Large intestine (tissue), 3 donors: ENCODE data around the gene FANK1. TPM values are rescaled to one million over a fixed set of nuclear protein-coding genes. Genes with fewer than 3 reads are reported as not detected.

Experiments
- DNase-seq, 2 donors: peaks; one replicate each; pipeline versions ENCODE4 v3.0.0 to v3.0.0-alpha.2; 2013
- H3K27ac ChIP-seq: one replicate; pipeline ENCODE4 v1.5.1; 2013; ENCODE audit warnings: low read length
- H3K27me3 ChIP-seq: 2 replicates; pipeline ENCODE4 v1.6.1; 2013; ENCODE audit warnings: low read length; ENCODE audit not compliant: control insufficient read depth, insufficient read depth
- H3K36me3 ChIP-seq: 2 replicates; pipeline ENCODE4 v1.6.1; 2013; ENCODE audit warnings: low read length; ENCODE audit not compliant: control insufficient read depth, insufficient read depth
- H3K4me1 ChIP-seq: one replicate; pipeline ENCODE4 v1.6.1; 2013; ENCODE audit warnings: low read length; ENCODE audit not compliant: control insufficient read depth, insufficient read depth
- H3K4me3 ChIP-seq: one replicate; pipeline ENCODE4 v1.5.1; 2013; ENCODE audit warnings: low read length
- H3K9me3 ChIP-seq: one replicate; pipeline ENCODE4 v1.6.1; 2013; ENCODE audit warnings: mild to moderate bottlenecking, low read depth, low read length, moderate library complexity; ENCODE audit not compliant: control insufficient read depth
- WGBS: methylation state at CpG from one replicate; pipeline ENCODE4 v1.1.5; 2013; ENCODE audit warnings: low lambda C conversion rate; ENCODE audit not compliant: insufficient coverage; 5-methylcytosine and 5-hydroxymethylcytosine counted together
- polyA plus RNA-seq: library from polyadenylated mRNA; unstranded; fragments of 120-200 nt; gene quantifications from one replicate; pipeline ENCODE4 v1.2.1, GENCODE V29; 2013

FANK1 gene
- polyA plus RNA-seq, 1 donor, result 5.0 TPM

GRCh38 chr10:126017961-126018560 is 121.7 kb downstream of the FANK1 start:
- H3K27me3 ChIP-seq, result no peaks in the 10 kb centered on the region
- no peaks in the 10 kb centered on the region for H3K36me3 ChIP-seq
- 63% methylated on average over 2 of the region's 2 CpGs for WGBS
- DNase-seq, result no peak
- H3K4me3 ChIP-seq, result no peak overlapping the region
- no peaks in the 10 kb centered on the region for H3K9me3 ChIP-seq
- no peaks in the 10 kb centered on the region for H3K4me1 ChIP-seq
- H3K27ac ChIP-seq, result no peak overlapping the region

- no peak overlapping the region for H3K27ac ChIP-seq
- DNase-seq, result no peak
- H3K27me3 ChIP-seq, result no peaks in the 10 kb centered on the region
- no peaks in the 10 kb centered on the region for H3K4me1 ChIP-seq
- no CpG with 5 or more reads among the region's 5 CpGs for WGBS
- H3K4me3 ChIP-seq, result no peak overlapping the region
- H3K36me3 ChIP-seq, result no peaks in the 10 kb centered on the region
- H3K9me3 ChIP-seq, result no peaks in the 10 kb centered on the region
These were observed 125.6 kb downstream of the FANK1 start for GRCh38 chr10:126021833-126022500.

DNA sequence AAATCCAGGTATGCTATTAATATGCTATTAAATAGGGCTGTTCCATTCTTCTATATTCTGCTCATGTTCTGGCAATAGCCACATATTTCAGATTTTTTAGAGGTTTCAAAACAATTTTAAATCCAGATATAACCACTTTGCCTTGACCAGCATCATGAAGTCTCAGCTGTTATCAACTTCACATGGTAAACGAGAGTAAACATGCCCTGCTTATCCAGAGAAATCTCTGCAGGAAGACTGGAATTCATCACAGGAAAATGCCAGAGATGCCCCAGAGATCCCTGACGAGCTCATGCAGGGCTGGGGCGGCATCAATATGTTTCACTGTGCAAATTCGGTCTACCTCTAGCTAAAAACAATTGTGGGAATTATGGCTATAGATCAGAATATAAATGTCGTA is 126.5 kb downstream of the FANK1 start:
- Histone ChIP-seq H3K4me1 (no peaks in the 10 kb centered on the region), H3K27me3 (no peaks in the 10 kb centered on the region), H3K9me3 (no peaks in the 10 kb centered on the region), H3K36me3 (no peaks in the 10 kb centered on the region), H3K27ac (no peak overlapping the region), H3K4me3 (no peak overlapping the region)
- no CpG with 5 or more reads among the region's 5 CpGs for WGBS
- DNase-seq, result no peak

DNA sequence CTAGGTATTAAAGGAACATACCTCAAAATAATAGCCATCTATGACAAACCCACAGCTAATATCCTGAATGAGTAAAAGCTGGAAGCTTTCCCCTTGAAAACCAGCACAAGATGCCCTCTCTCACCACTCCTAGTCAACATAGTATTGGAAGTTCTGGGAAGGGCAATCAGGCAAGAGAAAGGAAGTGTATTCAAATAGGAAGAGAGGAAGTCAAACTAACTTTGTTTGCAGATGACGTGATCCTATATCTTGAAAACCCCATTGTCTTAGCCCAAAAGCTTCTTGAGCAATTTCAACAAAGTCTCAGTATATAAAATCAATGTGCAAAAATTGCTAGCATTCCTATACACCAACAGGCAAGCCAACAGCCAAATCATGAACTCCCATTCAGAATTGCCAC is 131.3 kb downstream of the FANK1 start:
- H3K9me3 ChIP-seq, result no peaks in the 10 kb centered on the region
- WGBS, result no CpG with 5 or more reads among the region's 1 CpG
- no peak overlapping the region for H3K4me3 ChIP-seq
- H3K36me3 ChIP-seq, result no peaks in the 10 kb centered on the region
- no peak for DNase-seq
- no peak overlapping the region for H3K27ac ChIP-seq
- no peaks in the 10 kb centered on the region for H3K27me3 ChIP-seq
- no peaks in the 10 kb centered on the region for H3K4me1 ChIP-seq

- WGBS, result 69% methylated on average over 2 of the region's 3 CpGs
- no peaks in the 10 kb centered on the region for H3K9me3 ChIP-seq
These were observed 133.6 kb downstream of the FANK1 start for GRCh38 chr10:126029999-126030398.

DNA sequence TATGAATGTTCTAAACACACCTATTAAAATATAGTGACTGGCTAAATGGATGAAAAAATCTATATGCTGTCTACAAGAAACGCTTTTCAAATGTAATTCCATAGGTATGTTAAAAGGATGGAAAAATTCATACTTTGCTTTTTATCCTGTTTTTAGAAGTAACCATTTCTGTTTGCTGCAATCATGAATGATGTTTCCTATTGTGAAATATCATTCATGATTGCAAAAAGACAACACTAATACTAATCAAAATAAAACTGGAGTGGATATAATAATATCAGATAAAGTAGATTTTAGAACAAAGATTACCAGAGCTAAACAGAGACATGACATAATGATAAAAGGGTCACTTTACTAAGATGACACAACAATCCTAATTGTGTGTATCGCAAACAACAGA is 138.2 kb downstream of the FANK1 start:
- Histone ChIP-seq H3K27ac (no peak overlapping the region), H3K4me1 (no peaks in the 10 kb centered on the region), H3K9me3 (no peaks in the 10 kb centered on the region), H3K36me3 (no peaks in the 10 kb centered on the region), H3K4me3 (no peak overlapping the region), H3K27me3 (no peaks in the 10 kb centered on the region)
- WGBS, result 100% methylated on average over 1 of the region's 2 CpGs
- no peak for DNase-seq

More at GRCh38 chr10:126029999-126030398, 133.6 kb downstream of the FANK1 start:
- H3K27me3 ChIP-seq, result no peaks in the 10 kb centered on the region
- H3K27ac ChIP-seq, result no peak overlapping the region
- no peaks in the 10 kb centered on the region for H3K4me1 ChIP-seq
- no peak for DNase-seq
- H3K36me3 ChIP-seq, result no peaks in the 10 kb centered on the region
- no peak overlapping the region for H3K4me3 ChIP-seq

- no peak for DNase-seq
- H3K36me3 ChIP-seq, result no peaks in the 10 kb centered on the region
- 76% methylated on average over 3 of the region's 5 CpGs for WGBS
- peaks cover under 1% of the 10 kb centered on the region for H3K4me1 ChIP-seq
- H3K9me3 ChIP-seq, result no peaks in the 10 kb centered on the region
- H3K27ac ChIP-seq, result no peak overlapping the region
- H3K27me3 ChIP-seq, result no peaks in the 10 kb centered on the region
- H3K4me3 ChIP-seq, result no peak overlapping the region
These were observed 140.2 kb downstream of the FANK1 start for GRCh38 chr10:126036515-126036914.

- H3K4me3 ChIP-seq, result no peak overlapping the region
- no peaks in the 10 kb centered on the region for H3K9me3 ChIP-seq
- no peaks in the 10 kb centered on the region for H3K27me3 ChIP-seq
- H3K36me3 ChIP-seq, result no peaks in the 10 kb centered on the region
- no peak overlapping the region for H3K27ac ChIP-seq
- peaks cover 8% of the 10 kb centered on the region for H3K4me1 ChIP-seq
- WGBS, result no CpG with 5 or more reads among the region's 10 CpGs
- no peak for DNase-seq
These were observed 141.6 kb downstream of the FANK1 start for GRCh38 chr10:126037946-126038345.

DNA sequence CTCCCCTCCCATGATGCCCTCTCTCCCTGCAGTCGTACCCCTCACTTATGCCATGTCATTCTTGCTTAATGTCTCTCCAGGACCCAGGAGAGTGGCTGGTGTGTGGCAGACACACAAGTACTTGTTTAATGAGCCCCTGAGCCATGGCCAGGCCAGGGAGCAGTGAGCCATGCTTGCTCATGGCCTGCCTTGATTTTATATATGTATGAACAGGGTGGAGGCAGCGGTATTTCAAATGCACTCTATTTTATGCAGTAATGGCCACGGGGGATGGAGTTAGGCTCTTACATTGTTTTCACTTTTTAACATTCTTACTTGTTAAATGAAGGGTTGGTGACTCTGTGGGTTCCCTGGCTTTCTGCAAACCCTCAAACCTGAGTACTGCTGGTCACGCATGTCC is 144.8 kb downstream of the FANK1 start:
- Histone ChIP-seq H3K9me3 (no peaks in the 10 kb centered on the region), H3K4me1 (peaks cover 8% of the 10 kb centered on the region), H3K36me3 (no peaks in the 10 kb centered on the region), H3K27ac (no peak overlapping the region), H3K27me3 (no peaks in the 10 kb centered on the region), H3K4me3 (no peak overlapping the region)
- WGBS, result no CpG with 5 or more reads among the region's 4 CpGs
- no peak for DNase-seq

DNA sequence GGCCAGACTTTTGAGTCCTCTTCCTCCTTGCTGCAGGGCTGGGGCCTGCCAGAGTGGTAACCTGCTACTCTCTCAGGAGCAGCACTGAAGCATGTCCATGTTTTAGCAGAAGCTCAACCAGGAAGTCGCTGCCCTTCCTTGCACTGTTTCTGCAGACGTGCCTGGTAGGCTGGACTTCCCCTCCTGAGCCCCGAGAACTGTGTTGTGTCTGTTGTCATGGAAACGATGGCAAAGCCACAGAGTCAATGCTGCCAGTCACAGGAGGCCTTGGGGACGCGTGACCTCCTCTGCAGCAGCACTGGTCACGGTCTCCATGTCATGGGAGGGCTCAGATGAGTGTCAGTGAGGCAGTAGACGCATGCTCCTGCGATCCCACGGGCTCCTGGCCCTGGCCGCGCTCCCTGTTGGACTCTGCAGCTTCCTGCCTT is 145.5 kb downstream of the FANK1 start:
- no peaks in the 10 kb centered on the region for H3K9me3 ChIP-seq
- peak; percentile 84 to 85 for DNase-seq
- no peak overlapping the region for H3K27ac ChIP-seq
- H3K4me1 ChIP-seq, result peaks cover 8% of the 10 kb centered on the region
- no peaks in the 10 kb centered on the region for H3K36me3 ChIP-seq
- H3K27me3 ChIP-seq, result no peaks in the 10 kb centered on the region
- H3K4me3 ChIP-seq, result no peak overlapping the region
- WGBS, result no CpG with 5 or more reads among the region's 12 CpGs

DNA sequence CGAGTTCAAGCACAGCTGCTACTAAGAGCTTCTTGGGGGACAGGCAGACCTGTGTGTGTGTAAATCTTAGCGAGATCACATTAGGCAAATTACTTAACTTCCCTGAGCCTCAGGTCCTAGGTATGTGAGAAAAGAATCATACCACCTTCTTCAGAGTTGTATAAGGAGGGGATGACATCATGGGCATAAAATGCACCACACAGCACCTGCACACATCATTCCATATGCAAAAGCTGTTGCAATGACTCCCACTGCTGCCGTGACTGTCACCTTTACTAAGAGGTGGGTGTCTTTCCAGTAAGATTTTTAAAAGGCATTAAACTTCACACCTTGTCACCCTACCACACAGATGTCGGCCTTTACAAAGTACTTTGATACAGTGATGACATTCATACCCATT is 146.0 kb downstream of the FANK1 start:
- Histone ChIP-seq H3K27me3 (no peaks in the 10 kb centered on the region), H3K4me1 (peaks cover 8% of the 10 kb centered on the region), H3K36me3 (no peaks in the 10 kb centered on the region), H3K27ac (no peak overlapping the region), H3K4me3 (no peak overlapping the region), H3K9me3 (no peaks in the 10 kb centered on the region)
- no peak for DNase-seq
- WGBS, result no CpG with 5 or more reads among the region's 4 CpGs
